ENCODE results near the gene NTNG1. TPM values are rescaled to one million over a fixed set of nuclear protein-coding genes. Genes with fewer than 3 reads are reported as not detected.

Gene NTNG1
- total RNA-seq, 1 donor from 2014 or later: 8.1 TPM

DNA sequence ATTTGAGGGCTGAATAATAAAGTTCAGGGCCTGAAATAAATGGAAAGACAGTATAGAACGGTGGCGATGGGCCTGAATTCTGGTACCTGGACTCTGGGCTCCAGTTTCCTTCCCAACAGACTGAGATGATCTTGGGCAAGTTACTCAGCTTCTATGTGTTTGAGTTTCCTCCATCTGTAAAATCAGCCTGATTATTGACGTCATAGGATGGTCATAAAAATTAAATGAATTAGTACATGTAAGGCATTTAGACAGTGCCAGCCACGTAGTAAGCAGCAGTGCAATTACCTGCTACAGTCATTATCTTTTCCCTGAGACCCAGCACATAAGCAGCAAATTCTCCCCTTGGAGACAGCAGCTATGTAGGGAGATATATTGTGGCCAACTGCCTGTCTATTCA, 260.9 kb downstream of the NTNG1 start:
- Mint-ChIP-seq H3K27ac (ENCODE audit: unreplicated experiment) (no peak overlapping the region), H3K4me1 (ENCODE audit: low read depth, unreplicated experiment) (peaks cover 12% of the 10 kb centered on the region), H3K36me3 (ENCODE audit: low read depth, unreplicated experiment) (no peaks in the 10 kb centered on the region)

GRCh38 chr1:107404756-107405155, 263.9 kb downstream of the NTNG1 start:
- H3K27ac ChIP-seq (ENCODE audit: low read depth, low read length): peak overlapping the region; percentile 22
- H3K4me3 ChIP-seq (ENCODE audit: insufficient read depth, low read depth, low read length): no peak overlapping the region
- Mint-ChIP-seq H3K4me3 (ENCODE audit: unreplicated experiment) (no peak overlapping the region), H3K27me3 (ENCODE audit: low read depth, unreplicated experiment) (no peaks in the 10 kb centered on the region), H3K27ac (ENCODE audit: unreplicated experiment) (no peak overlapping the region), H3K9me3 (ENCODE audit: unreplicated experiment) (no peaks in the 10 kb centered on the region), H3K36me3 (ENCODE audit: low read depth, unreplicated experiment) (no peaks in the 10 kb centered on the region), H3K4me1 (ENCODE audit: low read depth, unreplicated experiment) (peaks cover 12% of the 10 kb centered on the region)
- peak; percentile 74 for FAIRE-seq
- H3K27me3 ChIP-seq (ENCODE audit: insufficient read depth, low read length): no peaks in the 10 kb centered on the region
- no peaks in the 10 kb centered on the region for H4K20me1 ChIP-seq (ENCODE audit: insufficient read depth, low read length)
- H3K4me2 ChIP-seq (ENCODE audit: low read length): peak overlapping the region; percentile 59
- peaks cover 5% of the 10 kb centered on the region for H3K4me1 ChIP-seq (ENCODE audit: insufficient read depth, low read length)
- no peak overlapping the region for H2AFZ ChIP-seq (ENCODE audit: low read depth, low read length)
- peak; percentile 93 for DNase-seq (ENCODE audit: low read depth)
- TF ChIP-seq CTCF (IDR thresholded peaks at IDR 0.05; ENCODE audit: insufficient read depth, low read depth, low read length) (no peak), EZH2 (IDR thresholded peaks at IDR 0.05; ENCODE audit: insufficient read depth, low read length) (no peak)
- H3K9ac ChIP-seq (ENCODE audit: low read length): no peak overlapping the region
- H3K36me3 ChIP-seq (ENCODE audit: insufficient read depth, low read length): no peaks in the 10 kb centered on the region
- no peaks in the 10 kb centered on the region for H3K9me3 ChIP-seq (ENCODE audit: insufficient read depth, low read depth, low read length)
- no peaks in the 10 kb centered on the region for H3K79me2 ChIP-seq (ENCODE audit: insufficient read depth, low read length)

More for the DNA sequence above, 260.9 kb downstream of the NTNG1 start:
- Histone ChIP-seq H2AFZ (ENCODE audit: low read depth, low read length) (no peak overlapping the region), H3K4me3 (ENCODE audit: insufficient read depth, low read depth, low read length) (no peak overlapping the region), H3K9me3 (ENCODE audit: insufficient read depth, low read depth, low read length) (no peaks in the 10 kb centered on the region), H3K27me3 (ENCODE audit: insufficient read depth, low read length) (no peaks in the 10 kb centered on the region), H3K4me2 (ENCODE audit: low read length) (no peak overlapping the region), H3K79me2 (ENCODE audit: insufficient read depth, low read length) (no peaks in the 10 kb centered on the region), H3K36me3 (ENCODE audit: insufficient read depth, low read length) (no peaks in the 10 kb centered on the region), H3K9ac (ENCODE audit: low read length) (no peak overlapping the region), H4K20me1 (ENCODE audit: insufficient read depth, low read length) (no peaks in the 10 kb centered on the region), H3K27ac (ENCODE audit: low read depth, low read length) (no peak overlapping the region), H3K4me1 (ENCODE audit: insufficient read depth, low read length) (peaks cover 5% of the 10 kb centered on the region)
- H3K4me3 Mint-ChIP-seq (ENCODE audit: unreplicated experiment): no peak overlapping the region
- no peak for FAIRE-seq
- no peaks in the 10 kb centered on the region for H3K27me3 Mint-ChIP-seq (ENCODE audit: low read depth, unreplicated experiment)
- no peaks in the 10 kb centered on the region for H3K9me3 Mint-ChIP-seq (ENCODE audit: unreplicated experiment)
- DNase-seq (ENCODE audit: low read depth): no peak
- TF ChIP-seq CTCF (IDR thresholded peaks at IDR 0.05; ENCODE audit: insufficient read depth, low read depth, low read length): no peak
- no peak for TF ChIP-seq EZH2 (IDR thresholded peaks at IDR 0.05; ENCODE audit: insufficient read depth, low read length)

GRCh38 chr1:107405236-107405635, 264.4 kb downstream of the NTNG1 start:
- peaks cover 5% of the 10 kb centered on the region for H3K4me1 ChIP-seq (ENCODE audit: insufficient read depth, low read length)
- DNase-seq (ENCODE audit: low read depth) (peak; percentile 80), FAIRE-seq (peak; percentile 56)
- H2AFZ ChIP-seq (ENCODE audit: low read depth, low read length): no peak overlapping the region
- no peak for TF ChIP-seq EZH2 (IDR thresholded peaks at IDR 0.05; ENCODE audit: insufficient read depth, low read length)
- no peaks in the 10 kb centered on the region for H3K79me2 ChIP-seq (ENCODE audit: insufficient read depth, low read length)
- peak overlapping the region; percentile 22 for H3K27ac ChIP-seq (ENCODE audit: low read depth, low read length)
- Mint-ChIP-seq H3K27me3 (ENCODE audit: low read depth, unreplicated experiment) (no peaks in the 10 kb centered on the region), H3K9me3 (ENCODE audit: unreplicated experiment) (no peaks in the 10 kb centered on the region), H3K36me3 (ENCODE audit: low read depth, unreplicated experiment) (no peaks in the 10 kb centered on the region), H3K4me3 (ENCODE audit: unreplicated experiment) (no peak overlapping the region), H3K4me1 (ENCODE audit: low read depth, unreplicated experiment) (peaks cover 12% of the 10 kb centered on the region), H3K27ac (ENCODE audit: unreplicated experiment) (no peak overlapping the region)
- no peaks in the 10 kb centered on the region for H4K20me1 ChIP-seq (ENCODE audit: insufficient read depth, low read length)
- no peaks in the 10 kb centered on the region for H3K36me3 ChIP-seq (ENCODE audit: insufficient read depth, low read length)
- no peak overlapping the region for H3K9ac ChIP-seq (ENCODE audit: low read length)
- no peaks in the 10 kb centered on the region for H3K27me3 ChIP-seq (ENCODE audit: insufficient read depth, low read length)
- no peaks in the 10 kb centered on the region for H3K9me3 ChIP-seq (ENCODE audit: insufficient read depth, low read depth, low read length)
- H3K4me3 ChIP-seq (ENCODE audit: insufficient read depth, low read depth, low read length): no peak overlapping the region
- peak overlapping the region; percentile 59 for H3K4me2 ChIP-seq (ENCODE audit: low read length)
